Mucosa of rectum (tissue), 2 donors: ENCODE results near the gene TBRG4.

ENCODE experiments used
- H3K27ac ChIP-seq, 2 donors: one replicate each; pipeline ENCODE4 v1.7.0; 2013; ENCODE audit warnings: inconsistent platforms in 2 of 2, low read depth in 2 of 2, low read length in 2 of 2
- H3K27me3 ChIP-seq, 2 donors: one replicate each; pipeline ENCODE4 v1.7.0; 2013; ENCODE audit warnings: low read length in 2 of 2; ENCODE audit not compliant: control insufficient read depth in 2 of 2, insufficient read depth in 2 of 2
- H3K36me3 ChIP-seq, 2 donors: one replicate each; pipeline ENCODE4 v1.7.0; 2013; ENCODE audit warnings: low read length in 2 of 2; ENCODE audit not compliant: control insufficient read depth in 2 of 2, insufficient read depth in 2 of 2
- H3K4me1 ChIP-seq, 2 donors: one replicate each; pipeline ENCODE4 v1.7.0; 2013; ENCODE audit warnings: low read length in 2 of 2, mild to moderate bottlenecking in 1 of 2; ENCODE audit not compliant: control insufficient read depth in 2 of 2, insufficient read depth in 2 of 2
- H3K4me3 ChIP-seq, 2 donors: one replicate each; pipeline ENCODE4 v1.7.0; 2013; ENCODE audit warnings: low read length in 2 of 2
- H3K9ac ChIP-seq, 2 donors: one replicate each; pipeline ENCODE4 v1.7.0; 2013; ENCODE audit warnings: low read length in 2 of 2, low read depth in 1 of 2, mild to moderate bottlenecking in 1 of 2
- H3K9me3 ChIP-seq, 2 donors: one replicate each; pipeline ENCODE4 v1.7.0; 2013; ENCODE audit warnings: low read length in 2 of 2; ENCODE audit not compliant: control insufficient read depth in 2 of 2
- donor health status: healthy.
- donor health status: Normal muscosa, but diverticular disease.

Gene TBRG4

GRCh38 chr7:45069444-45070253 is 41.8 kb downstream of the TBRG4 start:
- Histone ChIP-seq H3K27ac (no peak overlapping the region), H3K4me1 (no peaks in the 10 kb centered on the region), H3K9ac (no peak overlapping the region), H3K4me3 (no peak overlapping the region), H3K36me3 (peaks cover 63 to 79% of the 10 kb centered on the region in 2 donors), H3K27me3 (no peaks in the 10 kb centered on the region), H3K9me3 (no peaks in the 10 kb centered on the region)

- no peak overlapping the region for H3K27ac ChIP-seq
- H3K4me1 ChIP-seq = no peaks in the 10 kb centered on the region
- no peak overlapping the region for H3K4me3 ChIP-seq
- no peak overlapping the region for H3K9ac ChIP-seq
- H3K27me3 ChIP-seq = no peaks in the 10 kb centered on the region
- peaks cover 63 to 78% of the 10 kb centered on the region in 2 donors for H3K36me3 ChIP-seq
- no peaks in the 10 kb centered on the region for H3K9me3 ChIP-seq
Measured at GRCh38 chr7:45068236-45069023, 43.1 kb downstream of the TBRG4 start.

- Histone ChIP-seq H3K9me3 (no peaks in the 10 kb centered on the region), H3K36me3 (peaks cover 55 to 73% of the 10 kb centered on the region in 2 donors), H3K4me3 (no peak overlapping the region), H3K4me1 (no peaks in the 10 kb centered on the region), H3K27me3 (no peaks in the 10 kb centered on the region), H3K27ac (no peak overlapping the region), H3K9ac (no peak overlapping the region)
Measured at GRCh38 chr7:45067582-45067981, 43.9 kb downstream of the TBRG4 start.

- peaks cover 50 to 61% of the 10 kb centered on the region in 2 donors for H3K36me3 ChIP-seq
- no peak overlapping the region for H3K9ac ChIP-seq
- H3K4me3 ChIP-seq = no peak overlapping the region
Measured at GRCh38 chr7:45066409-45066808, 45.1 kb downstream of the TBRG4 start.

GRCh38 chr7:45065031-45065995 is 46.2 kb downstream of the TBRG4 start:
- no peaks in the 10 kb centered on the region for H3K4me1 ChIP-seq
- no peaks in the 10 kb centered on the region for H3K9me3 ChIP-seq
- H3K9ac ChIP-seq = no peak overlapping the region
- no peak overlapping the region for H3K4me3 ChIP-seq
- peaks cover 47 to 53% of the 10 kb centered on the region in 2 donors for H3K36me3 ChIP-seq
- H3K27me3 ChIP-seq = no peaks in the 10 kb centered on the region
- H3K27ac ChIP-seq = no peak overlapping the region

More at GRCh38 chr7:45066409-45066808, 45.1 kb downstream of the TBRG4 start:
- no peaks in the 10 kb centered on the region for H3K9me3 ChIP-seq
- H3K27ac ChIP-seq = no peak overlapping the region
- no peaks in the 10 kb centered on the region for H3K27me3 ChIP-seq
- H3K4me1 ChIP-seq = no peaks in the 10 kb centered on the region

- no peak overlapping the region for H3K27ac ChIP-seq
- H3K4me3 ChIP-seq = no peak overlapping the region
- no peak overlapping the region for H3K9ac ChIP-seq
- H3K36me3 ChIP-seq = peaks cover 36 to 47% of the 10 kb centered on the region in 2 donors
- no peaks in the 10 kb centered on the region for H3K9me3 ChIP-seq
- H3K4me1 ChIP-seq = no peaks in the 10 kb centered on the region
- no peaks in the 10 kb centered on the region for H3K27me3 ChIP-seq
Measured at GRCh38 chr7:45064047-45064725, 47.3 kb downstream of the TBRG4 start.

- Histone ChIP-seq H3K36me3 (peaks cover 23 to 36% of the 10 kb centered on the region in 2 donors), H3K9me3 (no peaks in the 10 kb centered on the region)
Measured at GRCh38 chr7:45061806-45062425, 49.6 kb downstream of the TBRG4 start.

GRCh38 chr7:45061352-45061751 is 50.1 kb downstream of the TBRG4 start:
- no peak overlapping the region for H3K27ac ChIP-seq
- H3K9ac ChIP-seq = no peak overlapping the region
- no peaks in the 10 kb centered on the region for H3K9me3 ChIP-seq

More at GRCh38 chr7:45061806-45062425, 49.6 kb downstream of the TBRG4 start:
- Histone ChIP-seq H3K4me3 (no peak overlapping the region), H3K4me1 (no peaks in the 10 kb centered on the region), H3K27ac (no peak overlapping the region), H3K27me3 (no peaks in the 10 kb centered on the region), H3K9ac (no peak overlapping the region)

GRCh38 chr7:45060295-45060694 is 51.2 kb downstream of the TBRG4 start:
- H3K36me3 ChIP-seq = peaks cover 18 to 25% of the 10 kb centered on the region in 2 donors

More at GRCh38 chr7:45061352-45061751, 50.1 kb downstream of the TBRG4 start:
- no peaks in the 10 kb centered on the region for H3K4me1 ChIP-seq
- H3K27me3 ChIP-seq = no peaks in the 10 kb centered on the region
- H3K36me3 ChIP-seq = peaks cover 23 to 33% of the 10 kb centered on the region in 2 donors
- no peak overlapping the region for H3K4me3 ChIP-seq

More at GRCh38 chr7:45060295-45060694, 51.2 kb downstream of the TBRG4 start:
- Histone ChIP-seq H3K4me1 (no peaks in the 10 kb centered on the region), H3K27me3 (no peaks in the 10 kb centered on the region), H3K9ac (no peak overlapping the region), H3K9me3 (no peaks in the 10 kb centered on the region), H3K4me3 (no peak overlapping the region), H3K27ac (no peak overlapping the region)
